ENCODE results near the gene SGTA.
"Not testable (repeated sequence)": the region's sequence is repeated elsewhere in the genome, so short reads cannot be mapped to it uniquely, and the experiment has no call there.

SGTA gene

DNA sequence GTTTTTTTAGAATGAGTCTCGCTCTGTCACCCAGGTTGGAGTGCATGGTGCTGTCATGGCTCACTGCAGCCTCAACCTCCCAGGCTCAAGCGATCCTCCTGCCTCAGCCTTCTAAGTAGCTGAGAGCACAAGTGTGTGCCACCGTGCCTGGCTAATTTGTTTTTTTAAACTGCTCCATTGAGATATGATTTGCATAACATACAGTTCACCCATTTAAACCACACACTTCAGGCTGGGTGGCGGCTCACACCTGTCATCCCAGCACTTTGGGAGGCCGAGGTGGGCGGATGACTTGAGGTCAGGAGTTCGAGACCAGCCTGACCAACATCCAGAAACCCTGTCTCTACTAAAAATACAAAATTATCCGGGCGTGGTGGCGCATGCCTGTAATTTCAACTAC is 9.6 kb upstream of the SGTA start:
- not testable (repeated sequence) for DNase-seq

DNA sequence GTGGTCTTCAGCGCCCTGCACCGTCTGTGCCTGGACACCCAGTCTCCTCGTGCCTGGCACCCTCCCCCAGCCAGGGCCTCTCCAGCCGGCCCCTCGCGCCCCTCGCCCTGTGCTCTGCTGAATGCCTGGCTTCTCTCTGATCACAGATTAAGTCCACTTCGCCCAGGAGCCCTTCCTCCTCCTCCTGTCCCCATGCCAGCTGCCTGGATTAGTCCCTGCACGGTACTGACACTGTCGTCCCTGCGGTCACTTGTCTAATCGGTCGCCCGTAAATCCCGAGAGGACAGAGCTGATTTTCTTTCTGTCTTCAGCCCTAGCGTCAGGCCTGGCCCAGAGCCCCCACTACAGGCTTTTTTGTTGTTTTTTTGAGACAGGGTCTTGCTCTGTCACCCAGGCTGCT is 8.8 kb upstream of the SGTA start:
- DNase-seq, result no peak

DNA sequence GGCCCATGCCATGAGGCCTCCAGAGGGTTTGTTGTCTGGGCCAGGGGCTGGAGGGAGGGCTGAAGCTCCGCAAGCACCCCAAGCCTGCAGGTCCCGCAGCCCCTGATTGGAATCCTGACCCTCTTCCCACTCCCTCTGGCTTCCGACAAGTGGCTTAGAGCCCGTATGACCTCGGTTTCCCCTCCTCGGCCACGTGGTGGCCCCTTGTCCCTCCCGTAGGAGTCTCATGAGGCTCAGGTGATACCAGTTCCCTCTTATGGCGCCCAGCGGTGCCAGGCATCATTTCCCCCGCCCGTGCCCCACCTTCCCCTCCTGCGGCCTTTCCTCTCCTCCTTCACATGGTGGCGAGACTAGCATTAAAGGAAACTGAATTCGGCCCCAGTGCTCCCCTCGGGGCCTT is 8.4 kb upstream of the SGTA start:
- DNase-seq, result no peak

DNA sequence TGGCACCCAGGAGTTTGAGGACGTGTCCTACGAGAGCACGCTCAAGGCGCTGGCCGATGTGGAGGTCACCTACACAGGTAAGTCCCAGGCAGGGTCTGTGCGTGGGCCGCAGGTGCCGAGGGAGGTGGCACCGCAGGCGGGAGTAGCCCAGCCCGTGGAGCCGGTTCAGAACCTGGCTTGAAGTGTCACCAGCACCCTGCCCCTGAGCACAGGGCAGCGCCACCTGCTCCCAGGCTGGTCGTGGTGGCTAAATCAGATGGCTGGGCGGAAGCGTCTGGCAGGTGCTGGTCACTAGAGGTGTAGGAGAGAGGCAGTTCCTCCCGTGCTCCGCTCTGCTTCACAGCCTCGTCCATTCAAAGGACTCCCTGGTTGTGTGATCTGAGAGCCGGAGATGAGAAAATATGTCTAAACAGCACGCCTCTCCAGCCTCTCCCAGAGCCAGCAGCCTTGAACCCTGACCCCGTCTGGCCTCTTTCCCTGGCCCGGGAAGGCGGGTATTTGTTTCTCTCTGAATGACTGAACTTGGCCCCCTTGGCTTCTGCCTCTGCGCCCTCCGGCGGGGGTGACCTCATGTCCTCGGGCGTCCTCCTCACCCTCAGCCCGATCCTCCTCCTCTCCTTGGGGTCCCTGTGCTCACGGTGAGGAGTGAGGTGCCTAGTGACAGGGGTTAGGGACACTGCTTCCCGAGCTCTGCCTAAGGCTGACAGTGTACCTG is 7.6 kb upstream of the SGTA start:
- no peak for DNase-seq

DNA sequence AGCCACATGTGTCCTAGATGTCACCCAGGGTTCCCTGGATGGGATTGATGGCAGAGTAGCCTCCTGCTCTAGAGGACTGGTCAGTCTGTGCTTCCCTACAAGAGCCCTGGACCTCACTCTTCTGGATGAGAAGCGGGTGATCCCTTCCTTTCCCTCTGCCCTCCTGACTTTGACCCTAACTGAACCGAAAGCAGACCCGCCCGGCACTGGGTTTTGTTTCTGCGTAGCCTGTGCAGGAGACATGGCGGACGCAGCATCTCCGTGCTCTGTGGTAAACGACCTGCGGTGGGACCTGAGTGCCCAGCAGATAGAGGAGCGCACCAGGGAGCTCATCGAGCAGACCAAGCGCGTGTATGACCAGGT is 7.1 kb upstream of the SGTA start:
- no peak for DNase-seq

DNA sequence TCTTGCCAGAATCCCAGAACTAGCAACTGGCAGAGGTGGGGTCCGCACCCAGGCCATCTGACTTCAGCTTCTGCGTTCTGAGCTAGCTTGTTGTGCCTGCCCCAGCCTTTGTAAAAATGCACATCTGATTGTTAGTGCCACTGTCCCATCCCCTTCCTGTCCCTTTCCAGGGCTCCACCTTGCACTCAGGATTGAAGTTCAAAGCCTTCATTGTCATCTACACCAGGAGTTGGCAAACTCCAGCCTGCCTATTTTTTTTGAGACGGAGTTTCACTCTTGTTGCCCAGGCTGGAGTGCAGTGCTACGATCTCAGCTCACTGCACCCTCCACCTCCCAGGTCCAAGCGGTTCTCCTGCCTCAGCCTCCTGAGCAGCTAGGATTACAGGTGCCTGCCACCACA is 5.2 kb upstream of the SGTA start:
- no peak for DNase-seq

DNA sequence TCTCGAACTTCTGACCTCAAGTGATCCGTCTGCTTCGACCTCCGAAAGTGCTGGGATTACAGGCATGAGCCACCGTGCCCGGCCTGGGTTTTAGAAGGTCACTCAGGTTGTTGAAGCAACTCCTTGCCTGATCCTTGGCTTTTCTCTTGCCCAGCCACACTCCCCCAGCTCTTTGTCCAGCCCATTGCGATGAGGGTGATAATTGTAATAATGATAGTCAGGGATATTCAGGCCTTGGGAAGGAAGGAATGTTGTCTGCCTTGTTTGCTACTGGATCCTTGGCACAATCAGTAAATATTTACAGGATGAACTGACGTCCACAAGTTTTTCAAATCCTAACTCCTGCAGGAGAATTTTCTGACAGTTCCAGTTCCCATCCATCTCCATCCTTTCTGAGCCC is 4.0 kb upstream of the SGTA start:
- no peak for DNase-seq

DNA sequence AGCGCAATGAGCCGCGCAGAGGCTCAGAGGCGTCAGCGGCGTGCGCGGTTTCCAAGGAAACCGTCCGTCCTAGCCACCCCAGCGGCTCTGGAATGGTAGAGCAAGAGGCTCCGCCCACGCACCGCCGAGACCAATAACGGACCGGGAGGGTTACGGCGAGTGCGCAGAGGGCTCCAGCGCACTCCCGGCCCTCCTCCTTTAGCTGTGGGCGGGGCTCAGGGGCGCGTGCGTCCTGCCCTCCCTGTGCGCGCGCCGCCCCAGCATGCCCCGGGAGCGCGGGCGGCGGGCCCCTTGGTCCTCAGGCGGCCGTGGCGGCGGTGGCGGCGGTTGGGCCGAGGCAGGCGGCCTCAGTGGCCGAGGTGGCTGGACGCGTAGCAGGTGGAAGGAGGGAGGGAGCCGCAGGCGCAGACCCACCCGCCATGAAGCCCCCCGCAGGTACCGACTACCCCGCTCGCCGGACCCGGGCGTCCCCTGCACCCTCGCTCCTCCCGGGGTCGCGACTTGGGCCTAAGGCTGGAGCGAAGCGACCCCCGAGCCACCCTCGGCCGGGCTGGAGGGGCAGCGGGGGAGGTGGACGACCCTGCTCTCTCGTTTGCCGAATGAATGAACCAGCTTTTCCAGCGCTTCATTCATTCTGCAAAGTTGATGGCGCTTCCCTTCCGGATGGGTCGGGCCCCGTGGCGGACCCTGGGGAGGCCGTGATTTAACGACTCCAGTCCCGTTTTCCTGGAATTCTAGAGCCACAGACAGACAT is 2.3 kb upstream of the SGTA start, which contains the start of gene THOP1:
TSS of gene THOP1 (plus strand) at position 260 of the 754 bp plus-strand sequence. CDS start at position 420, 160 bp downstream.
- DNase-seq, result peak; percentile 97

DNA sequence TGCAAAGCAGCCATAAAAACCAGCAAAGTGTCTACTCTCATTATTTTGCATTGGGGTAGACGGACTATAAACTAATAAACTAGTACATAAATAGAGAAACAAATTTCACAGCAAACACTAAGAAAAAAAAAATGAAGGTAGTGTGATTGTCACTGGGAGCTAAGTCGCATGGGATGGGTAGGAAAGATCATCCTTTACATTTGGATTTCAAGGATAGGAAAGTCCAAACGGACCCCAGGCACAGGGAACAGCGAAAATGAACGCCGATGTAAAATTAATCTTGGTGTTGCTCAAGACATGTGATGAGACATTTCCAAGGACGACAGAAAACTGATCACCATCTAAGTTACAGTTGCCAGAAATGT is 690 bp upstream of the SGTA start:
- DNase-seq, result no peak

DNA sequence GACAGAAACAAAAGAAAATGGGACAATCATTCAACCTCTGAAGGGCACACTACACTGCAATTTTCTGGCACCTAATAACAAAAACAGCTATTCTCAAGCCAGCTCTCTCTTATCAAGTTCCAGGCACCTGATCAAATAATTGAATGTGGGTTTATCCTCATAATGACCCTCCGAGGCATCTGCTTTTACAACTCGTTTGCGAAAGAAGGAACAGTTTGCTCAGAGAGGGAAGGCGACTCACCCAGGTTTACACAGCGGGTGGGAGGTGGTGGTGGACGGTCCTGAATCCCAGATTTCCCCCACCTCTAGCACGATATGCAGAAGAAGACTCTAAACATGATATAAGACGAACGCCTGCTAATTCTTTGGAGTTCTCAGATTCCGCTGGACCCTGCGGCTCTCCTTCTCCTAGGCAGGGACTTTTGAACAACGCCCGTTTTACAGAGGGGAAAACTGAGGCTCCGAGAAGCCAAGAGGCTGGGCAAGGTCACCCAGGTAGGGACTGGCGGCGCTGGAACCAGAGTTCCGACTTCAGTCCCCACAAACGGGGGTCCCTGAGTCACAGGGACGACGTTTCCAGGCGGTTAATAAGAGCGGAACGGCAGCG is 641 bp downstream of the SGTA start:
- no peak for DNase-seq

DNA sequence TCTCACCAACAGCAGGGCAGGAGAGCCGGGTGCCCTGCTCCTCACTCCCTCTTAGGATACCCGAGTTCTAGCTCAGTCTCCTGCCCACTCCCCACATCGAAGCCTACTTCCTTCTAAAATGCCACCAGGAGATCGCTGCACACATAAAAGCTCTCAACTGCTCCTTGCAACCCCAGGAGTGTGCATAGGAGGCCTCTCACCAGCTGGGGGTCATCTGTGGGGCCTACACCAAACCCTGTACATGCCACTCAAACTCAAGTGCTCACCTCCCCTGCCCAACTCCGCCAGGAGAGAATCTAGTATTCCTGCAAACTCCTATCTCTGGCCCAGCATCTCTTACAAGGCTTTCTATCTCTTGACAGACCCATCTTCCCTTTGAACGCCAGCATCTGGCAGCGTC is 2.8 kb downstream of the SGTA start:
- no peak for DNase-seq

DNA sequence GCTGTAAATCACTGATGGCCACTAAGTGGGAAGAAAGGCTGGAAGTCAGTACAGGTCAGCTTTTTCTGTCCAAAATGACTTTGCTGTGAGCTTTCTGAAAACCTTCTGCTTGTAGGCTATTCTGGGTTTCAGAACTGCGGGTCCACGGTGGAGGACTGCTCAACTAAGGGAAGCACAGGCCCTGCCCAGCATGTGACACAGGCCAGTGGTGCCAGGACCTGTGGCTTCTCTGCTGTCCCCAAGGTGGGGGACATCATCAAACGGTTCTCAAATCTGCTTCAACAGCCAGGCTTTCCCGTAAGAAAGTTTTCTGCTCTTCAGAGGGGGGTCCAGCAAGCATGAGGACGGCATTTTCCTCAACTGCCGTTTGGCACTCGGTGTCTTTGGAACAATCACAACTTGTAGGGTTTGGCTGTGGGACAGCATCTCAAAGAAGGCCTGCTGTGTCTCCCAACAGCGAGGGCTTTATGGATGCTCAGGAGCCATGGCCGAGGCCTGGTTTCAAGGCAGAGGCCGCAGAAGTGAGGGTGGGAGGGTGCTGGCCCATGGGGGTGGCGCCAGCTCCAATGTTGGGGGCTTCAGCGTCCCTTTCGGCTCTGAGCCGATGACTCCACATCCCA is 3.8 kb downstream of the SGTA start:
- no peak for DNase-seq

DNA sequence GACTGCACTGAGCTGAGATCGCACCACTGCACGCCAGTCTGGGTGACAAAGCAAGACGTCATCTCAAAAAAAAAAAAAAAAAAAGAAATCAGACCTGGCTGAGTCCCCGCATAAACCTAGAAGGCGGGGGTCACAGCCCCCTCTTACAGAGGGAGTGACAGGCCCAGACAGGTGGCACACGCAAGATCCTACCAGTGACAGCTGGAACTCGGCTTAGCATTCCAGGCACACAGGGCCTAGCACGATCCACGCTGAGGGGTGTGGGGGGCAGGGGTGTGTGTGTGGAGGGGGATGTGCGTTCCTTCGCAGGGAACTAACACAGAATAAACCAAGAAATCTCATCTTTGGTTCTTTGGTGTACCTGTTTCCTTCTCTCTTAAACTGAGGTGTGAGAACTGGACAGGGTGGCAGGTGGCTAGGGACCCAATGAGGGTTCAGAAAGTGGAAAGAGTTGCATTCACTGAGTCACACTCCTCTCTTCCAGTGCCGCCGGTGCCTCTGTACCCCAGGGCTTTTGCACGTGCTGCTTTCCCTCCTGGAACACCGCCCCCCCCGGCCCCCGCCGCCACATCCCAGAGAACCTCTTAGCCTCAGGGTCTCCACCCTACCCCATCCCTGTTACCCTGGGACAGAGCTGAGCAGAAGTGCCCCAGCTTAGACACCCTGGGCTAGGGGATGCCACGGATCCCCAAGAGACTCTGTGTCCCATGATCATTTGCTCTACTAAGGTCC is 5.0 kb downstream of the SGTA start:
- no peak for DNase-seq

DNA sequence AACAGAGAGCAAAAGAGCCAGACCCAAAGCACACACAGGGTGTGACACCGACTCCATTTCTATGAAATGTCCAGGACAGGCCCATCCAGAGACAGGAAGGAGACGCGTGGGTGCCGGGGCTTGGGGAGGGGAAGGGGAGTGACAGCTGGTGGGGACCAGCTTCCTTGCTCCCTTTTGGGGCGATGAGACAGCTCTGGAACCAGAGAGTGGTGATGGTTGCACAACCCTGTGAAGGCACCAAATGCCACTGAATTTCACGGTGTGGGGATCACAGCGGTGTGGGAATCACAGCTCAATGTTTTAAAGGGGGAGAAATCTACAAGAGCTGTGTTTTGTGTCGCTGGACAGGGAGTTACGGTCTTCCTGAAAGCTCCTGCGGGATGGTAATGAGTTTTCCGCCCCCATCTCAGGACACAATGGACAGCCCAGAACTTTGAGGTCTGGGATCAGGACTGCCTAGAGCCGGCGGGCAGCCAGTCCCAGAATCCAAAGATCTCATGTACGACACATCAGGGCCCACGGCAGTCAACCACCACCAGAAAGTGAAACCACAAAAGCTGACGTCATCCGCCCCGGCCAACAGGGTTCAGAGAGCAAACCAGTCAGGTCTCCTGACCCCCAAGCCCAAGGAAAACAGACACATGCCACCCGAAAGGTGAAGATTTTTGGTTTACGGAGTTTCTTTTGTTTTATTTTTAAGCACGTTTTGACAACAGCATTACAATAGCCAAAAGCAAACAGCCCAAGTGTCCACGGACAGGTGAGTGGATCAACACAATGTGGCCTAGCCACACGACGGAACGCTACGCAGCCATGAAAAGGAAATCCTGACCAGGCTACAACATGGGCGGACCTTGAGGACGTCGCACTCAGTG is 7.3 kb downstream of the SGTA start:
- peak; percentile 54 for DNase-seq

DNA sequence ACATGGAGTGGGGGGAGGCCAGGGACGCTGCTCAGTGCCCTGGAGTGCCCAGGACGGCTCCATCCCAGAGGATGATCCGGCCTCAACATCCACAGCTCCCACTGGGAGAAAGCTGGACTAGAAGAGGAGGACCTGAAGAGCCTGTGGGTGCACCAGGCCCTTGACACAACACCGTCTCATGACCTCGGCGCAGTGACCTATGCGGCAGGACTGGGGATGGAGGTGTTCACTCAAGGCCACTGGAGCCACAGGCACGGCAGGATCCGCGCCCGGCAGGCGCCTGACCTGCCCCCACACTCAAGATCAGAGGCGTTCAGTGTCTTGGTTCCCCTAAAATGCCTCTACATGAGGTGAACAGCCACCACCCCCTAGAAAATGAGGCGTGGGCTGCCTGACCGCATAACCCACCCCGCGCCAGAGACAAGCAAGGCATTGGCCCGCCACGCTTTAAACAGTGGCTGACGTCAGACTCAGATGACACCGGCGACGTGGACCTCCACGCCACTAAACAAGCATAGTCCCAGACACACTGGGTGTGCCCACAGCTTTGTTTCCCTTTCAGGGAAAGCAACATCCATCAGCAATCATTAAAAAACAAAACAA is 8.0 kb downstream of the SGTA start:
- DNase-seq, result no peak

DNA sequence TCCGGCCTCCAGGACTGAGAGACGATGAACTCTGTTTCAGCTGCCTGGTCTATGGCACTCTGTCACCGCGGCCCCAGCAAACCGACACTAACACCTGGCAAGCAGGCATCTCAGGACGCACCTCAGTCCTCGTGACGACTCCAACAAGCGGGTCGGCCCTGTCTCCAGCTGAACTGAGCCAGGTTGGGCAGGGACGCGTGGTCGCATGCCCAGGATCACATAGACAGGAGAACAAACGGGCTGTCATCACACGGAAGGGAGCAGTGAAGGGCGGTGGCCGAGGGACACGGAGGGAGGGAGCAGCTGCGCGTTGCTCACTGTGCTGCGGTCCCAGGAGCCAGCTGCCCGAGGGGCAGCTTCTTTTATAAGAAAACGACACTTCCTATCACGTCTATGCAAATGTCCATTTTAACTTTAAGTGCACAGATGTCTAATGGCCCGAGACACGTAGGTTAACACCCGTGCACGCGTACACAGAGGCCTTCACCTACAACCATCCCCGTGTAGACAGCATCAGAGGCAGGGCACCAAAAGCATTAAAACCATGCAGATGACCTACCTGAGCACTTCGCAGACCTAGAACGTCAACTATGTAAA is 8.9 kb downstream of the SGTA start:
- DNase-seq, result no peak

DNA sequence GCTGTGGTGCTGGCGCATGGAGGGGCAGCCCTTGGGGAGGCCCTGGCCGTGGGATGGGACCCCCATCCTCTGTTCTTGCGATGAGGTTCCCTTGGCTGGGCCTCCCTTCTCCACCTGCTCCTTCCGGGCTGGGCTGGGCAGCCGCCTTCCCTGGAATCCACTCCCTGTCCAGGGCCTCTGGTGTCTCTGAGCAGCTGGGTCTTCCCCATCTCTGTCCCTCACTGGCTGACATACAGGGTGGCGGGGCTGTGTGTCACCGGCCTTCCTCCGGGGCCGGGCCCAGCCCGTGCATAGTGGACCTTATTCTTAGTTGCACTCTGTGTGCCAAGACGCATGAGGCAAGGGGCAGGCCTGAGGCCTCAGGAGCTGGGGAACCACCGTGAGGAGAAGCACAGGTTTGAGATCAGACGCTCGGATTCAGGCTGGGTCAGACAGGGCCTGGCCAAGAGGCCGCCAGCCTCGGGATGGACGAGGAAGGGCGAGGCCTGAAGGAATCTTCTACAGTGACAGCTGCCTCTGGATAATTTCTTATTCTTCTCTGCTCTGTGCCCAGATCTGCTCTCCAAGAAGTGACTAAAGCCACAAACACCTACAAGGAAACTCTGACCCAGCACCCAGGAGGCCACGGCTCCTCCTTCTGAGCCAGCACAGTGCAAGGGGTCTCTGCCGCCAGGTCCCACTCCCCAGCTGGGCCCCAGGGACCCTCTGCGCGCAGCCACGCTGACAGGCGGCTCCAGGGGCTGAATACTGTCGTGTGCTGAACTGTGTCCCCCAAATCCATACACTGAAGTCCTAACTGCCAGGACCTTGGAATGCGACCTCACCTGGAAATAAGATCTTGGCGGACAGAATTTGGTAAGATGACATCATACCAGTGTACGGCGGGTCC is 11.0 kb downstream of the SGTA start:
- no peak for DNase-seq

DNA sequence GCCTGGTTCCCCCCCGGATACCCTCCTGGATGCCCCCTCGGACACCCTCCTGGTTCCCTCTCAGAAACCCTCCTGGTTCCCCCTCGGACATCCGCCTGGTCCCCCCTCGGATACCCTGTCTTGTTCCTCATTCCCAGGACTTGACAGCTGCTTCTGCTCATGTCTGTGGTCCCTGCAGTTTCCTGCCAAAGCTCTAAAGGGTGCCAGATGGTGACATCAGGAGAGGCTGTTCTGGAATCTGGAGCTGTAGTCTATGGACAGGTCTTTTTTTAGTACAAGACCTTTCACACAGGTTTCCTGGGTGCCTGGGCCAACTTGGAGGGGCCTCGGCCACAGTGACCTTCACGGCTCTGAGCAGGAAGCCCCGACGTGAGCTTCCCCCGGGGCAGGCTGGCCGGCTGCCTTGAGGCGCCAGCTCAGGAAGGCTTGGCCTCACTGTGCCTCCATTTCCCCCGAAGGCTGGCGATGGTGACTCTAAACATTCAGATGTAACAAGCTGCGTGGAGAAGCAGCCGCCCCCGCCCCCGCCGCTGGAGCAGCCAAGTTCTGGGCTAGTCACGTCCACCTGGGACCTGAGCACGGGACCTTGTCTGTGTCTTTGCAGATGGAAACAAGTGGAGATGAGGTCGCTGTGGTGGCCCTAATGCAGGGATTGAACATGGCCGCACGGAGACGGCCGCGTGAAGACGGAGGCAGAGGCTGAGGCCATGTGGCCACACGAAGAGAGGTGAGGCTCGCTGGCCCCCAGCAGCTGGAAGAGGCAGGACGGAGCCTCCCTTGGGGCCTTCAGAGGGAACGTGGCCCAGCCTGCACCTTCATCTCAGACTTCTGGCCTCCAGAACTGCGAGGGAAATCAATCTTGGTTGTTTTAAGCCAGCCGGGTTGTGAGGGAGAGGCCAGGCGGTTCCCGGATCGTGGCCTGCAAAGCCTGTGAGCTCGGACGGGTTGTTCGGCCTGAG is 12.7 kb downstream of the SGTA start:
- no peak for DNase-seq

DNA sequence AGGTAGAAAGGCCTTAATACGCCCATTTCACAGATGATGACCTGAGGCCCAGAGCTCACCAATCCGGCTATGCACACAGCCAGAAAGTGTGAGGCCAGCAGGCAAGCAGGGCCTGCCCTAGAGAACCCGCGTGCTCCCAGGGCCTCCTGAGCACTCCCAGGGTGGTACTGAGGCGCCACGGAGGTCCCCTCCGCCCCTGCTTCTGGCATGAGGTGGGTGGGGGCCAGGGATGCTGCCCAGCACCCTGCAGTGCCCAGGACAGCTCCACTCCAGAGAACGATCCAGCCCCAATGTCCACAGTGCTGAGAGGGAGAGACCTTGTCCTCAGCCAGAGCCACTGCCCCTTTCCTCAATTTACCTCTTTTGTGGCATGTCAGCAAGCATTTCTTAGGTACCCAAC is 13.9 kb downstream of the SGTA start:
- DNase-seq, result no peak
